GM23248 (cell line): ENCODE results near the gene SSUH2.
"Not testable (repeated sequence)": the region's sequence is repeated elsewhere in the genome, so short reads cannot be mapped to it uniquely, and the experiment has no call there.

Experiments
- EZH2 ChIP-seq: fragments of 200-600 bp; sonication (generic); IDR thresholded peaks from 2 replicates; pipeline ENCODE4 v1.6.1; 2018; ENCODE audit warnings: antibody characterized with exemption, mild to moderate bottlenecking; ENCODE audit not compliant: insufficient read depth, poor library complexity, severe bottlenecking
- EZH2phosphoT487 ChIP-seq: fragments of 200-600 bp; sonication (generic); IDR thresholded peaks from 2 replicates; pipeline ENCODE4 v1.6.1; 2018; ENCODE audit warnings: antibody characterized with exemption, moderate library complexity, mild to moderate bottlenecking, low read depth; ENCODE audit not compliant: insufficient read depth

DNA sequence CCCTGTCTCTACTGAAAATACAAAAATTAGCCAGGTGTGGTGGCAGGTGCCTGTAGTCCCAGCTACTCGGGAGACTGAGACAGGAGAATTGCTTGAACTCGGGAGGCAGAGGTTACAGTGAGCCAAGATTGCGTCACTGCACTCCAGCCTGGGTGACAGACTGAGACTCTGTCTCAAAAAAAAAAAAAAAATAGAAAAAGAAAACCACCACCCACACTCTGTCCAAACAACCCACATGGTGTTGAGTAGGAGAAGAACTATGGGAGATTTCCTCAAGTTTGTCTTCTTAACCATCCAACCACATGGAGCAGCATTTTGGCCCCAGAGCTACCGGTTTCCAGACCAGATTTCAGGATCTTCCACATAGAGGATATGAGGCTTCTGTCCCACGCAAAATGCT lies 64.2 kb downstream of the SSUH2 start:
- TF ChIP-seq EZH2, EZH2phosphoT487: not testable (repeated sequence)
